Activated CD4-positive, alpha-beta T cell treated with anti-CD3 and anti-CD28 coated beads, Interleukin-2, amount 10 ng/mL, durations not matched to agents 24 days and 14 days (primary cell): ENCODE results near the gene GPLD1. TPM values are rescaled to one million over a fixed set of nuclear protein-coding genes. Genes with fewer than 3 reads are reported as not detected.

Source experiments
- DNase-seq: peaks from one replicate; pipeline ENCODE4 v3.0.0; 2022
- H3K27ac Mint-ChIP-seq: one replicate; pipeline ENCODE4 v1.8.0; 2022; ENCODE audit warnings: mild to moderate bottlenecking, mixed read lengths
- H3K27me3 Mint-ChIP-seq: one replicate; pipeline ENCODE4 v1.8.0; 2022; ENCODE audit warnings: mixed read lengths
- H3K36me3 Mint-ChIP-seq: one replicate; pipeline ENCODE4 v1.8.0; 2022; ENCODE audit warnings: low read depth, mild to moderate bottlenecking, mixed read lengths
- H3K4me1 Mint-ChIP-seq: one replicate; pipeline ENCODE4 v1.8.0; 2021; ENCODE audit warnings: mixed read lengths
- H3K4me3 Mint-ChIP-seq: one replicate; pipeline ENCODE4 v1.8.0; 2022; ENCODE audit warnings: mild to moderate bottlenecking, moderate library complexity, mixed read lengths
- H3K9me3 Mint-ChIP-seq: one replicate; pipeline ENCODE4 v1.8.0; 2021; ENCODE audit warnings: mixed read lengths
- intact Hi-C: fragments of 100-400 bp; cut with micrococcal nuclease; formaldehyde crosslinking; loops from one replicate; pipeline ENCODE4 v1.15.1; 2023
- total RNA-seq: library from RNA; stranded (reverse); gene quantifications from 2 replicates; pipeline ENCODE4 v1.2.3, GENCODE V29; 2022

GPLD1 gene
- total RNA-seq, 1 donor from 2014 or later: 0.44 TPM

GRCh38 chr6:24489881-24490280 lies 503 bp upstream of the GPLD1 start:
- no peak overlapping the region for H3K27ac Mint-ChIP-seq
- H3K27me3 Mint-ChIP-seq: no peaks in the 10 kb centered on the region
- peaks cover 4% of the 10 kb centered on the region for H3K4me1 Mint-ChIP-seq
- no peaks in the 10 kb centered on the region for H3K9me3 Mint-ChIP-seq
- H3K4me3 Mint-ChIP-seq: no peak overlapping the region
- no peak for DNase-seq
- intact Hi-C loops: no loop called here
- H3K36me3 Mint-ChIP-seq: no peaks in the 10 kb centered on the region

GRCh38 chr6:24486065-24486464 lies 3.3 kb downstream of the GPLD1 start:
- Mint-ChIP-seq H3K4me1 (no peaks in the 10 kb centered on the region), H3K27me3 (no peaks in the 10 kb centered on the region), H3K36me3 (no peaks in the 10 kb centered on the region), H3K9me3 (no peaks in the 10 kb centered on the region), H3K27ac (no peak overlapping the region), H3K4me3 (no peak overlapping the region)
- DNase-seq: no peak
- intact Hi-C loops: no loop called here

- no peaks in the 10 kb centered on the region for H3K27me3 Mint-ChIP-seq
- H3K9me3 Mint-ChIP-seq: no peaks in the 10 kb centered on the region
- intact Hi-C loops: no loop called here
- no peak overlapping the region for H3K27ac Mint-ChIP-seq
- no peak overlapping the region for H3K4me3 Mint-ChIP-seq
- DNase-seq: no peak
- no peaks in the 10 kb centered on the region for H3K4me1 Mint-ChIP-seq
- no peaks in the 10 kb centered on the region for H3K36me3 Mint-ChIP-seq
Measured at GRCh38 chr6:24484657-24485323, 4.6 kb downstream of the GPLD1 start.

- no peak for DNase-seq
- peaks cover 3% of the 10 kb centered on the region for H3K27me3 Mint-ChIP-seq
- H3K9me3 Mint-ChIP-seq: no peaks in the 10 kb centered on the region
- no peaks in the 10 kb centered on the region for H3K4me1 Mint-ChIP-seq
- H3K36me3 Mint-ChIP-seq: no peaks in the 10 kb centered on the region
- no peak overlapping the region for H3K4me3 Mint-ChIP-seq
- intact Hi-C loops: no loop called here
- no peak overlapping the region for H3K27ac Mint-ChIP-seq
Measured at GRCh38 chr6:24481449-24481848, 7.9 kb downstream of the GPLD1 start.

- no peak for DNase-seq
- Mint-ChIP-seq H3K4me1 (no peaks in the 10 kb centered on the region), H3K27ac (no peak overlapping the region), H3K4me3 (no peak overlapping the region), H3K9me3 (no peaks in the 10 kb centered on the region), H3K36me3 (no peaks in the 10 kb centered on the region), H3K27me3 (peaks cover 3% of the 10 kb centered on the region)
- intact Hi-C loops: no loop called here
Measured at GRCh38 chr6:24480705-24481104, 8.7 kb downstream of the GPLD1 start.

- DNase-seq: no peak
- intact Hi-C loops: no loop called here
- no peak overlapping the region for H3K4me3 Mint-ChIP-seq
- H3K27me3 Mint-ChIP-seq: peaks cover 3% of the 10 kb centered on the region
- no peaks in the 10 kb centered on the region for H3K36me3 Mint-ChIP-seq
- no peaks in the 10 kb centered on the region for H3K4me1 Mint-ChIP-seq
- no peak overlapping the region for H3K27ac Mint-ChIP-seq
- H3K9me3 Mint-ChIP-seq: no peaks in the 10 kb centered on the region
Measured at GRCh38 chr6:24478903-24479302, 10.5 kb downstream of the GPLD1 start.

GRCh38 chr6:24477070-24477469 lies 12.3 kb downstream of the GPLD1 start:
- no peaks in the 10 kb centered on the region for H3K4me1 Mint-ChIP-seq
- H3K9me3 Mint-ChIP-seq: no peaks in the 10 kb centered on the region
- DNase-seq: no peak
- intact Hi-C loops: no loop called here
- no peaks in the 10 kb centered on the region for H3K36me3 Mint-ChIP-seq
- H3K4me3 Mint-ChIP-seq: no peak overlapping the region
- peaks cover 3% of the 10 kb centered on the region for H3K27me3 Mint-ChIP-seq
- H3K27ac Mint-ChIP-seq: no peak overlapping the region

- Mint-ChIP-seq H3K4me1 (no peaks in the 10 kb centered on the region), H3K4me3 (no peak overlapping the region), H3K27me3 (peaks cover 3% of the 10 kb centered on the region), H3K9me3 (no peaks in the 10 kb centered on the region), H3K36me3 (no peaks in the 10 kb centered on the region), H3K27ac (no peak overlapping the region)
- DNase-seq: no peak
- intact Hi-C loops: no loop called here
Measured at GRCh38 chr6:24476631-24477030, 12.7 kb downstream of the GPLD1 start.

- Mint-ChIP-seq H3K36me3 (no peaks in the 10 kb centered on the region), H3K4me1 (no peaks in the 10 kb centered on the region), H3K9me3 (no peaks in the 10 kb centered on the region), H3K27me3 (no peaks in the 10 kb centered on the region), H3K4me3 (no peak overlapping the region), H3K27ac (no peak overlapping the region)
- DNase-seq: no peak
- intact Hi-C loops: no loop called here
Measured at GRCh38 chr6:24472181-24472580, 17.2 kb downstream of the GPLD1 start.

GRCh38 chr6:24469811-24470210 lies 19.6 kb downstream of the GPLD1 start:
- Mint-ChIP-seq H3K27me3 (peaks cover 4% of the 10 kb centered on the region), H3K27ac (no peak overlapping the region), H3K9me3 (no peaks in the 10 kb centered on the region), H3K4me1 (no peaks in the 10 kb centered on the region), H3K36me3 (no peaks in the 10 kb centered on the region), H3K4me3 (no peak overlapping the region)
- intact Hi-C loops: no loop called here
- no peak for DNase-seq

GRCh38 chr6:24464253-24465038 lies 24.9 kb downstream of the GPLD1 start:
- Mint-ChIP-seq H3K9me3 (no peaks in the 10 kb centered on the region), H3K4me3 (no peak overlapping the region), H3K27ac (no peak overlapping the region), H3K36me3 (no peaks in the 10 kb centered on the region), H3K27me3 (peaks cover 4% of the 10 kb centered on the region), H3K4me1 (no peaks in the 10 kb centered on the region)
- intact Hi-C loops: no loop called here
- no peak for DNase-seq

- DNase-seq: no peak
- H3K4me1 Mint-ChIP-seq: no peaks in the 10 kb centered on the region
- no peaks in the 10 kb centered on the region for H3K36me3 Mint-ChIP-seq
- H3K27ac Mint-ChIP-seq: no peak overlapping the region
- intact Hi-C loops: no loop called here
- H3K27me3 Mint-ChIP-seq: no peaks in the 10 kb centered on the region
- H3K4me3 Mint-ChIP-seq: no peak overlapping the region
- no peaks in the 10 kb centered on the region for H3K9me3 Mint-ChIP-seq
Measured at GRCh38 chr6:24460966-24461365, 28.4 kb downstream of the GPLD1 start.

- no peaks in the 10 kb centered on the region for H3K36me3 Mint-ChIP-seq
- no peaks in the 10 kb centered on the region for H3K4me1 Mint-ChIP-seq
- no peak for DNase-seq
- H3K27me3 Mint-ChIP-seq: no peaks in the 10 kb centered on the region
- intact Hi-C loops: no loop called here
- H3K4me3 Mint-ChIP-seq: no peak overlapping the region
- no peak overlapping the region for H3K27ac Mint-ChIP-seq
- H3K9me3 Mint-ChIP-seq: no peaks in the 10 kb centered on the region
Measured at GRCh38 chr6:24458941-24459340, 30.4 kb downstream of the GPLD1 start.

- H3K9me3 Mint-ChIP-seq: no peaks in the 10 kb centered on the region
- H3K4me1 Mint-ChIP-seq: no peaks in the 10 kb centered on the region
- intact Hi-C loops: no loop called here
- no peak for DNase-seq
- no peak overlapping the region for H3K4me3 Mint-ChIP-seq
- H3K27ac Mint-ChIP-seq: no peak overlapping the region
- no peaks in the 10 kb centered on the region for H3K36me3 Mint-ChIP-seq
- no peaks in the 10 kb centered on the region for H3K27me3 Mint-ChIP-seq
Measured at GRCh38 chr6:24458134-24458533, 31.2 kb downstream of the GPLD1 start.

- no peaks in the 10 kb centered on the region for H3K36me3 Mint-ChIP-seq
- intact Hi-C loops: no loop called here
- no peak for DNase-seq
- H3K4me3 Mint-ChIP-seq: no peak overlapping the region
- no peaks in the 10 kb centered on the region for H3K4me1 Mint-ChIP-seq
- H3K9me3 Mint-ChIP-seq: no peaks in the 10 kb centered on the region
- no peak overlapping the region for H3K27ac Mint-ChIP-seq
- no peaks in the 10 kb centered on the region for H3K27me3 Mint-ChIP-seq
Measured at GRCh38 chr6:24455061-24455460, 34.3 kb downstream of the GPLD1 start.
